Measurements from ENCODE around the gene CENPO. TPM values are rescaled to one million over a fixed set of nuclear protein-coding genes. Genes with fewer than 3 reads are reported as not detected.

The CENPO gene
- total RNA-seq, 2 experiments from 2014 or later, result 3.4 to 3.5 TPM

GRCh38 chr2:24814516-24814915, 21.3 kb downstream of the CENPO start:
- Mint-ChIP-seq H3K27ac (no peak overlapping the region), H3K27me3 (no peaks in the 10 kb centered on the region), H3K4me3 (no peak overlapping the region), H3K9me3 (no peaks in the 10 kb centered on the region), H3K36me3 (ENCODE audit: low read depth) (peaks cover 46% of the 10 kb centered on the region), H3K4me1 (ENCODE audit: low read depth) (no peaks in the 10 kb centered on the region)
- no peaks in the 10 kb centered on the region for H3K27me3 ChIP-seq (ENCODE audit: control insufficient read depth in 1 of 2, insufficient read depth in 2 of 2, low read length in 2 of 2)
- ChIA-PET CTCF (no interaction called here), POLR2A (interaction anchor here (1.3 kb wide), 1 partner anchor 13 kb away, joined by 3 read pairs; no protein-coding TSS in a partner anchor)
- no peaks in the 10 kb centered on the region for H3K9me3 ChIP-seq (ENCODE audit: control insufficient read depth in 1 of 2, insufficient read depth in 1 of 2, low read length in 2 of 2)
- peaks cover 27% of the 10 kb centered on the region for H3K36me3 ChIP-seq (ENCODE audit: insufficient read depth, low read length)
- ATAC-seq (ENCODE audit: poor library complexity), result no peak
- intact Hi-C loops (cut with DNase I, micrococcal nuclease), result no loop called here
- TF ChIP-seq CTCF (IDR thresholded peaks at IDR 0.05), result no peak
- H3K4me1 ChIP-seq (ENCODE audit: insufficient read depth, low read length), result no peaks in the 10 kb centered on the region
- H3K27ac ChIP-seq (ENCODE audit: low read depth in 1 of 2, low read length in 2 of 2), result no peak overlapping the region
- H3K4me3 ChIP-seq (ENCODE audit: low read length), result no peak overlapping the region
- no peak for DNase-seq

- H3K9me3 ChIP-seq (ENCODE audit: control insufficient read depth in 1 of 2, insufficient read depth in 1 of 2, low read length in 2 of 2), result no peaks in the 10 kb centered on the region
- intact Hi-C loops (cut with DNase I, micrococcal nuclease), result loop anchor here in 1 of 2 experiments (5.0 kb wide), 1 partner anchor 58 kb away; no protein-coding TSS in a partner anchor
- Mint-ChIP-seq H3K27me3 (no peaks in the 10 kb centered on the region), H3K4me3 (no peak overlapping the region), H3K27ac (no peak overlapping the region), H3K36me3 (ENCODE audit: low read depth) (peaks cover 46% of the 10 kb centered on the region), H3K4me1 (ENCODE audit: low read depth) (no peaks in the 10 kb centered on the region), H3K9me3 (no peaks in the 10 kb centered on the region)
- H3K4me3 ChIP-seq (ENCODE audit: low read length), result no peak overlapping the region
- no peak for TF ChIP-seq CTCF (IDR thresholded peaks at IDR 0.05)
- H3K4me1 ChIP-seq (ENCODE audit: insufficient read depth, low read length), result no peaks in the 10 kb centered on the region
- H3K36me3 ChIP-seq (ENCODE audit: insufficient read depth, low read length), result peaks cover 31% of the 10 kb centered on the region
- DNase-seq, result no peak
- no peaks in the 10 kb centered on the region for H3K27me3 ChIP-seq (ENCODE audit: control insufficient read depth in 1 of 2, insufficient read depth in 2 of 2, low read length in 2 of 2)
- POLR2A ChIA-PET, result interaction anchor here (1.3 kb wide), 1 partner anchor 12 kb away, joined by 3 read pairs; no protein-coding TSS in a partner anchor
- no peak overlapping the region for H3K27ac ChIP-seq (ENCODE audit: low read depth in 1 of 2, low read length in 2 of 2)
- CTCF ChIA-PET, result interaction anchor here (0.7 kb wide), 1 partner anchor 238 kb away, joined by 3 read pairs; no protein-coding TSS in a partner anchor
- no peak for ATAC-seq (ENCODE audit: poor library complexity)
These were observed 21.9 kb downstream of the CENPO start for GRCh38 chr2:24815171-24815570.

GRCh38 chr2:24816404-24816803, 23.2 kb downstream of the CENPO start:
- CTCF ChIA-PET, result interaction anchor here (0.6 kb wide), 1 partner anchor 372 kb away, joined by 4 read pairs; no protein-coding TSS in a partner anchor
- no peak for ATAC-seq (ENCODE audit: poor library complexity)
- no peak for DNase-seq
- intact Hi-C loops (cut with DNase I, micrococcal nuclease), result loop anchor here in 1 of 2 experiments (5.0 kb wide), 1 partner anchor 59 kb away; no protein-coding TSS in a partner anchor
- H3K4me3 ChIP-seq (ENCODE audit: low read length), result no peak overlapping the region
- Mint-ChIP-seq H3K27ac (no peak overlapping the region), H3K4me3 (no peak overlapping the region), H3K36me3 (ENCODE audit: low read depth) (peaks cover 56% of the 10 kb centered on the region), H3K9me3 (no peaks in the 10 kb centered on the region), H3K4me1 (ENCODE audit: low read depth) (no peaks in the 10 kb centered on the region), H3K27me3 (no peaks in the 10 kb centered on the region)
- no peak overlapping the region for H3K27ac ChIP-seq (ENCODE audit: low read depth in 1 of 2, low read length in 2 of 2)
- peaks cover 40% of the 10 kb centered on the region for H3K36me3 ChIP-seq (ENCODE audit: insufficient read depth, low read length)
- H3K4me1 ChIP-seq (ENCODE audit: insufficient read depth, low read length), result no peaks in the 10 kb centered on the region
- no peak for TF ChIP-seq CTCF (IDR thresholded peaks at IDR 0.05)
- H3K9me3 ChIP-seq (ENCODE audit: control insufficient read depth in 1 of 2, insufficient read depth in 1 of 2, low read length in 2 of 2), result no peaks in the 10 kb centered on the region
- no peaks in the 10 kb centered on the region for H3K27me3 ChIP-seq (ENCODE audit: control insufficient read depth in 1 of 2, insufficient read depth in 2 of 2, low read length in 2 of 2)
- POLR2A ChIA-PET, result no interaction called here

Measured in CD4-positive, alpha-beta T cell (primary cell).